ENCODE measurements around the gene IGFL1.
"Not testable (repeated sequence)": the region's sequence is repeated elsewhere in the genome, so short reads cannot be mapped to it uniquely, and the experiment has no call there.

IGFL1 gene

GRCh38 chr19:46204008-46204407 is 25.5 kb upstream of the IGFL1 start:
- H3K36me3 ChIP-seq (ENCODE audit: control insufficient read depth, insufficient read depth, low read length), result no peaks in the 10 kb centered on the region
- peaks cover under 1% of the 10 kb centered on the region for H3K27me3 ChIP-seq (ENCODE audit: control insufficient read depth, insufficient read depth, low read length)
- H3K9me3 ChIP-seq (ENCODE audit: control insufficient read depth, insufficient read depth, low read length), result no peaks in the 10 kb centered on the region
- H3K4me3 ChIP-seq (ENCODE audit: low read depth, low read length), result no peak overlapping the region
- H3K4me1 ChIP-seq (ENCODE audit: control insufficient read depth, insufficient read depth, low read length), result no peaks in the 10 kb centered on the region
- no peak overlapping the region for H3K9ac ChIP-seq (ENCODE audit: low read depth, low read length)

- Histone ChIP-seq H3K27me3 (ENCODE audit: control insufficient read depth, insufficient read depth, low read length) (peaks cover 2% of the 10 kb centered on the region), H3K4me3 (ENCODE audit: low read depth, low read length) (no peak overlapping the region), H3K36me3 (ENCODE audit: control insufficient read depth, insufficient read depth, low read length) (no peaks in the 10 kb centered on the region), H3K4me1 (ENCODE audit: control insufficient read depth, insufficient read depth, low read length) (no peaks in the 10 kb centered on the region), H3K9ac (ENCODE audit: low read depth, low read length) (no peak overlapping the region), H3K9me3 (ENCODE audit: control insufficient read depth, insufficient read depth, low read length) (no peaks in the 10 kb centered on the region)
Observed at GRCh38 chr19:46205183-46205984, 24.2 kb upstream of the IGFL1 start.

GRCh38 chr19:46206176-46206575 is 23.4 kb upstream of the IGFL1 start:
- H3K27me3 ChIP-seq (ENCODE audit: control insufficient read depth, insufficient read depth, low read length), result peaks cover 2% of the 10 kb centered on the region
- H3K4me3 ChIP-seq (ENCODE audit: low read depth, low read length), result no peak overlapping the region
- H3K36me3 ChIP-seq (ENCODE audit: control insufficient read depth, insufficient read depth, low read length), result no peaks in the 10 kb centered on the region

GRCh38 chr19:46206682-46207081 is 22.9 kb upstream of the IGFL1 start:
- Histone ChIP-seq H3K36me3 (ENCODE audit: control insufficient read depth, insufficient read depth, low read length) (no peaks in the 10 kb centered on the region), H3K4me3 (ENCODE audit: low read depth, low read length) (no peak overlapping the region), H3K27me3 (ENCODE audit: control insufficient read depth, insufficient read depth, low read length) (peaks cover 2% of the 10 kb centered on the region), H3K9me3 (ENCODE audit: control insufficient read depth, insufficient read depth, low read length) (no peaks in the 10 kb centered on the region), H3K4me1 (ENCODE audit: control insufficient read depth, insufficient read depth, low read length) (no peaks in the 10 kb centered on the region), H3K9ac (ENCODE audit: low read depth, low read length) (no peak overlapping the region)

More at GRCh38 chr19:46206176-46206575, 23.4 kb upstream of the IGFL1 start:
- no peaks in the 10 kb centered on the region for H3K4me1 ChIP-seq (ENCODE audit: control insufficient read depth, insufficient read depth, low read length)
- H3K9ac ChIP-seq (ENCODE audit: low read depth, low read length), result no peak overlapping the region
- H3K9me3 ChIP-seq (ENCODE audit: control insufficient read depth, insufficient read depth, low read length), result no peaks in the 10 kb centered on the region

- H3K27me3 ChIP-seq (ENCODE audit: control insufficient read depth, insufficient read depth, low read length); H3K9ac ChIP-seq (ENCODE audit: low read depth, low read length); H3K36me3 ChIP-seq (ENCODE audit: control insufficient read depth, insufficient read depth, low read length); H3K4me1 ChIP-seq (ENCODE audit: control insufficient read depth, insufficient read depth, low read length); H3K9me3 ChIP-seq (ENCODE audit: control insufficient read depth, insufficient read depth, low read length); H3K4me3 ChIP-seq (ENCODE audit: low read depth, low read length): not testable (repeated sequence)
Observed at GRCh38 chr19:46207858-46208257, 21.7 kb upstream of the IGFL1 start.

- H3K27me3 ChIP-seq (ENCODE audit: control insufficient read depth, insufficient read depth, low read length), result peaks cover 2% of the 10 kb centered on the region
- H3K36me3 ChIP-seq (ENCODE audit: control insufficient read depth, insufficient read depth, low read length), result no peaks in the 10 kb centered on the region
- H3K4me1 ChIP-seq (ENCODE audit: control insufficient read depth, insufficient read depth, low read length), result no peaks in the 10 kb centered on the region
- no peaks in the 10 kb centered on the region for H3K9me3 ChIP-seq (ENCODE audit: control insufficient read depth, insufficient read depth, low read length)
- H3K4me3 ChIP-seq (ENCODE audit: low read depth, low read length), result no peak overlapping the region
- no peak overlapping the region for H3K9ac ChIP-seq (ENCODE audit: low read depth, low read length)
Observed at GRCh38 chr19:46209051-46209450, 20.5 kb upstream of the IGFL1 start.

GRCh38 chr19:46209472-46209871 is 20.1 kb upstream of the IGFL1 start:
- Histone ChIP-seq H3K4me1 (ENCODE audit: control insufficient read depth, insufficient read depth, low read length) (no peaks in the 10 kb centered on the region), H3K9me3 (ENCODE audit: control insufficient read depth, insufficient read depth, low read length) (no peaks in the 10 kb centered on the region), H3K36me3 (ENCODE audit: control insufficient read depth, insufficient read depth, low read length) (no peaks in the 10 kb centered on the region), H3K9ac (ENCODE audit: low read depth, low read length) (no peak overlapping the region), H3K27me3 (ENCODE audit: control insufficient read depth, insufficient read depth, low read length) (peaks cover 2% of the 10 kb centered on the region), H3K4me3 (ENCODE audit: low read depth, low read length) (no peak overlapping the region)

GRCh38 chr19:46210669-46211068 is 18.9 kb upstream of the IGFL1 start:
- no peaks in the 10 kb centered on the region for H3K4me1 ChIP-seq (ENCODE audit: control insufficient read depth, insufficient read depth, low read length)
- no peaks in the 10 kb centered on the region for H3K9me3 ChIP-seq (ENCODE audit: control insufficient read depth, insufficient read depth, low read length)
- no peak overlapping the region for H3K4me3 ChIP-seq (ENCODE audit: low read depth, low read length)
- peaks cover 2% of the 10 kb centered on the region for H3K27me3 ChIP-seq (ENCODE audit: control insufficient read depth, insufficient read depth, low read length)
- no peak overlapping the region for H3K9ac ChIP-seq (ENCODE audit: low read depth, low read length)
- no peaks in the 10 kb centered on the region for H3K36me3 ChIP-seq (ENCODE audit: control insufficient read depth, insufficient read depth, low read length)

GRCh38 chr19:46211201-46211881 is 18.2 kb upstream of the IGFL1 start:
- peaks cover 2% of the 10 kb centered on the region for H3K27me3 ChIP-seq (ENCODE audit: control insufficient read depth, insufficient read depth, low read length)
- no peaks in the 10 kb centered on the region for H3K36me3 ChIP-seq (ENCODE audit: control insufficient read depth, insufficient read depth, low read length)
- no peaks in the 10 kb centered on the region for H3K9me3 ChIP-seq (ENCODE audit: control insufficient read depth, insufficient read depth, low read length)
- no peak overlapping the region for H3K9ac ChIP-seq (ENCODE audit: low read depth, low read length)
- H3K4me3 ChIP-seq (ENCODE audit: low read depth, low read length), result no peak overlapping the region
- H3K4me1 ChIP-seq (ENCODE audit: control insufficient read depth, insufficient read depth, low read length), result no peaks in the 10 kb centered on the region

- not testable (repeated sequence) for H3K36me3 ChIP-seq (ENCODE audit: control insufficient read depth, insufficient read depth, low read length); H3K4me3 ChIP-seq (ENCODE audit: low read depth, low read length); H3K27me3 ChIP-seq (ENCODE audit: control insufficient read depth, insufficient read depth, low read length); H3K9ac ChIP-seq (ENCODE audit: low read depth, low read length); H3K4me1 ChIP-seq (ENCODE audit: control insufficient read depth, insufficient read depth, low read length); H3K9me3 ChIP-seq (ENCODE audit: control insufficient read depth, insufficient read depth, low read length)
Observed at GRCh38 chr19:46212592-46212991, 16.9 kb upstream of the IGFL1 start.

GRCh38 chr19:46213156-46213555 is 16.4 kb upstream of the IGFL1 start:
- Histone ChIP-seq H3K4me3 (ENCODE audit: low read depth, low read length) (no peak overlapping the region), H3K27me3 (ENCODE audit: control insufficient read depth, insufficient read depth, low read length) (peaks cover 2% of the 10 kb centered on the region), H3K9ac (ENCODE audit: low read depth, low read length) (no peak overlapping the region), H3K4me1 (ENCODE audit: control insufficient read depth, insufficient read depth, low read length) (no peaks in the 10 kb centered on the region), H3K9me3 (ENCODE audit: control insufficient read depth, insufficient read depth, low read length) (no peaks in the 10 kb centered on the region), H3K36me3 (ENCODE audit: control insufficient read depth, insufficient read depth, low read length) (no peaks in the 10 kb centered on the region)

- H3K9ac ChIP-seq (ENCODE audit: low read depth, low read length), result no peak overlapping the region
- no peaks in the 10 kb centered on the region for H3K9me3 ChIP-seq (ENCODE audit: control insufficient read depth, insufficient read depth, low read length)
- peaks cover 2% of the 10 kb centered on the region for H3K27me3 ChIP-seq (ENCODE audit: control insufficient read depth, insufficient read depth, low read length)
- H3K4me3 ChIP-seq (ENCODE audit: low read depth, low read length), result no peak overlapping the region
- no peaks in the 10 kb centered on the region for H3K4me1 ChIP-seq (ENCODE audit: control insufficient read depth, insufficient read depth, low read length)
- H3K36me3 ChIP-seq (ENCODE audit: control insufficient read depth, insufficient read depth, low read length), result no peaks in the 10 kb centered on the region
Observed at GRCh38 chr19:46213806-46214205, 15.7 kb upstream of the IGFL1 start.

Measured in iPS-15b (cell line).